ELR (cell line): ENCODE results near the gene RAET1E.
"Not testable (repeated sequence)": the region's sequence is repeated elsewhere in the genome, so short reads cannot be mapped to it uniquely, and the experiment has no call there.

Experiments
- DNase-seq: peaks from one replicate; pipeline ENCODE4 v3.0.0-alpha.2; 2015; ENCODE audit warnings: low read depth

RAET1E gene

GRCh38 chr6:149897855-149898744, at the start of gene RAET1E:
RAET1E (minus strand) TSS chr6:149898113; CDS start chr6:149890901, 7,212 bp downstream.
- DNase-seq, result peak; percentile 21

GRCh38 chr6:149947533-149947932, 49.6 kb upstream of the RAET1E start:
- DNase-seq, result not testable (repeated sequence)

- DNase-seq, result not testable (repeated sequence)
Observed at GRCh38 chr6:149946631-149947030, 48.7 kb upstream of the RAET1E start.

GRCh38 chr6:149945276-149945675, 47.4 kb upstream of the RAET1E start:
- DNase-seq, result not testable (repeated sequence)

GRCh38 chr6:149943321-149943720, 45.4 kb upstream of the RAET1E start:
- not testable (repeated sequence) for DNase-seq

- DNase-seq, result no peak
Observed at GRCh38 chr6:149942461-149942829, 44.5 kb upstream of the RAET1E start.

GRCh38 chr6:149941583-149942460, 43.9 kb upstream of the RAET1E start, which contains the start of gene ULBP2:
ULBP2 (plus strand) TSS chr6:149942014; CDS start chr6:149942073, 59 bp downstream.
- DNase-seq, result peak; percentile 99

- no peak for DNase-seq
Observed at GRCh38 chr6:149940672-149940982, 42.7 kb upstream of the RAET1E start.

GRCh38 chr6:149939909-149940671, 42.2 kb upstream of the RAET1E start:
- no peak for DNase-seq

GRCh38 chr6:149939356-149939648, 41.4 kb upstream of the RAET1E start:
- DNase-seq, result no peak

GRCh38 chr6:149938571-149939355, 40.9 kb upstream of the RAET1E start:
- peak; percentile 40 for DNase-seq

GRCh38 chr6:149938013-149938570, 40.2 kb upstream of the RAET1E start:
- not testable (repeated sequence) for DNase-seq

- no peak for DNase-seq
Observed at GRCh38 chr6:149936743-149937142, 38.8 kb upstream of the RAET1E start.

GRCh38 chr6:149935668-149936067, 37.8 kb upstream of the RAET1E start:
- DNase-seq, result no peak

GRCh38 chr6:149935246-149935645, 37.3 kb upstream of the RAET1E start:
- peak; percentile 39 for DNase-seq

GRCh38 chr6:149934249-149935156, 36.6 kb upstream of the RAET1E start:
- peak; percentile 84 for DNase-seq

- DNase-seq, result no peak
Observed at GRCh38 chr6:149933461-149933860, 35.5 kb upstream of the RAET1E start.

GRCh38 chr6:149933036-149933435, 35.1 kb upstream of the RAET1E start:
- DNase-seq, result no peak

- DNase-seq, result no peak
Observed at GRCh38 chr6:149931501-149931900, 33.6 kb upstream of the RAET1E start.

- peak; percentile 40 for DNase-seq
Observed at GRCh38 chr6:149929422-149929821, 31.5 kb upstream of the RAET1E start.
